Measurements from ENCODE around the gene PDCL2. TPM values are rescaled to one million over a fixed set of nuclear protein-coding genes. Genes with fewer than 3 reads are reported as not detected.

PDCL2 gene
- total and polyA plus RNA-seq, 2 donors (not counting 1 experiment from before 2014, with no cell fraction given) = not detected

DNA sequence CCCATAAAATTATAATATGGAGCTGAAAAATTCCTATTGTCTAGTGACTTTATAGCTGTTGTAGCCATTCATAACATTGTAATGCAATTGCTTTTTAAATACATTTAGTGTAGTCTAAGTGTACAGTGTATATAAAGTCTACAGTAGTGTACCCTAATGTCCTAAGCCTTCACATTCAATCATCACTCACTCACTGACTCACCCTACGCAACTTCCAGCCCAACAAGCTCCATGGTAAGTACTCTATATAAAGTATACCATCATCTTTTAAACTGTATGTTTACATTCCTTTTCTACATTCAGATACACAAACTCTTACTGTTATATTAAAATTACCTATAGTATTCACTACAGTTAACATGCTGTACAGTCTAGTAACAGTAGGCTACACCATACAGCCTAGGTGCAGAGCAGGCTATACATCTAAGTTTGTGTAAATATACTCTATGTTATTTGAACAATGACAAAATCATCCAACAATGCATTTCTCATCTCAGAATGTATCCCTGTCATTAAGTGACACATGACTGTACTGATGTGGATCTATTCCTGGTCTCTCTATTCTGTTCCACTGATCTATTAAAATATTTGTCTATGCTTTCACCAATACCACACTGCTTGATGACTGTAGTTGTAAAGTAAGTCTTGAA lies 79.0 kb downstream of the PDCL2 start:
- Histone ChIP-seq H4K20me1 (ENCODE audit: control insufficient read depth, insufficient read depth, low read length, poor library complexity, severe bottlenecking) (no peaks in the 10 kb centered on the region), H3K4me1 (ENCODE audit: control insufficient read depth in 2 of 2, insufficient read depth in 2 of 2, low read length in 2 of 2) (peaks cover 4 to 10% of the 10 kb centered on the region in 2 donors), H3K9me3 (ENCODE audit: control extremely low read depth in 1 of 3, control insufficient read depth in 2 of 3, insufficient read depth in 1 of 3, low read length in 2 of 3) (no peaks in the 10 kb centered on the region), H3K27me3 (replicated peaks in 1 of 4; ENCODE audit: control extremely low read depth in 1 of 4, control insufficient read depth in 3 of 4, insufficient read depth in 4 of 4, low read length in 3 of 4) (no peaks in the 10 kb centered on the region), H3K4me3 (ENCODE audit: control extremely low read depth in 1 of 5, extremely low read depth in 1 of 5, insufficient read depth in 1 of 5, low read depth in 2 of 5, low read length in 4 of 5) (no peak overlapping the region), H2AFZ (ENCODE audit: insufficient read depth, low read depth, low read length, poor library complexity, severe bottlenecking) (no peak overlapping the region), H3K79me2 (ENCODE audit: control insufficient read depth, insufficient read depth, low read length) (peaks cover 4% of the 10 kb centered on the region), H3K27ac (ENCODE audit: low read length in 2 of 2) (no peak overlapping the region), H3K9ac (ENCODE audit: low read length) (no peak overlapping the region), H3K36me3 (replicated peaks in 1 of 2; ENCODE audit: control extremely low read depth in 1 of 2, control insufficient read depth in 1 of 2, extremely low read depth in 1 of 2, insufficient read depth in 2 of 2, low read length in 1 of 2) (peaks cover 2 to 4% of the 10 kb centered on the region in 2 experiments), H3K4me2 (replicated peaks; ENCODE audit: low read depth, low read length, poor library complexity, severe bottlenecking) (no peak overlapping the region)
- Mint-ChIP-seq H3K4me3 (no peak overlapping the region), H3K27me3 (no peaks in the 10 kb centered on the region), H3K4me1 (peaks cover 17% of the 10 kb centered on the region), H3K27ac (no peak overlapping the region), H3K9me3 (ENCODE audit: insufficient read depth) (peaks cover 2% of the 10 kb centered on the region)
- ChIA-PET CTCF (no interaction called here), POLR2A (no interaction called here)
- intact Hi-C loops (cut with micrococcal nuclease) = no loop called here
- no peak for DNase-seq
- no peak for ATAC-seq (ENCODE audit: low read depth)
- WGBS (ENCODE audit: insufficient coverage) = no CpG with 5 or more reads among the region's 1 CpG
- TF ChIP-seq, protein P1, sequence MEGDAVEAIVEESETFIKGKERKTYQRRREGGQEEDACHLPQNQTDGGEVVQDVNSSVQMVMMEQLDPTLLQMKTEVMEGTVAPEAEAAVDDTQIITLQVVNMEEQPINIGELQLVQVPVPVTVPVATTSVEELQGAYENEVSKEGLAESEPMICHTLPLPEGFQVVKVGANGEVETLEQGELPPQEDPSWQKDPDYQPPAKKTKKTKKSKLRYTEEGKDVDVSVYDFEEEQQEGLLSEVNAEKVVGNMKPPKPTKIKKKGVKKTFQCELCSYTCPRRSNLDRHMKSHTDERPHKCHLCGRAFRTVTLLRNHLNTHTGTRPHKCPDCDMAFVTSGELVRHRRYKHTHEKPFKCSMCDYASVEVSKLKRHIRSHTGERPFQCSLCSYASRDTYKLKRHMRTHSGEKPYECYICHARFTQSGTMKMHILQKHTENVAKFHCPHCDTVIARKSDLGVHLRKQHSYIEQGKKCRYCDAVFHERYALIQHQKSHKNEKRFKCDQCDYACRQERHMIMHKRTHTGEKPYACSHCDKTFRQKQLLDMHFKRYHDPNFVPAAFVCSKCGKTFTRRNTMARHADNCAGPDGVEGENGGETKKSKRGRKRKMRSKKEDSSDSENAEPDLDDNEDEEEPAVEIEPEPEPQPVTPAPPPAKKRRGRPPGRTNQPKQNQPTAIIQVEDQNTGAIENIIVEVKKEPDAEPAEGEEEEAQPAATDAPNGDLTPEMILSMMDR (IDR thresholded peaks at IDR 0.05) = no peak
- no peak for TF ChIP-seq EZH2 (IDR thresholded peaks at IDR 0.05; ENCODE audit: borderline replicate concordance, insufficient read depth, low read depth, low read length, poor library complexity, severe bottlenecking)

DNA sequence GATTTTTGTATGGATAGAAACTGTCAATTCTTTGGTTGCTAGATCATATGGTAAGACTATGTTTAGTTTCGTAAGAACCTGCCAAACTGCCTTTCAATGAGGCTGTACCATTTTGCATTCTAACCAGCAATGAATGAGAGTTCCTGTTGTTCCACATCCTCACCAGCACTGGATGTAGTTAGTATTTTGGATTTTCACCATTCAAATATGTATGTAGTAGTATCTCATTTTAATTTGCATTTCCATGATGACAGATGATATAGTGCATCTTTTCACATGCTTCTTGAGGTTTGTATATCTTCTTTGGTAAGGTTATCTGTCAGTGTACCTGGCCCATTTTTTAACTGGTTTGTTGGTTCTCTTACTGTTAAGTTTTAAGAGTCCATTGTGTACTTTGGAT lies 80.0 kb downstream of the PDCL2 start:
- H3K27me3 ChIP-seq (replicated peaks in 1 of 4; ENCODE audit: control extremely low read depth in 1 of 4, control insufficient read depth in 3 of 4, insufficient read depth in 4 of 4, low read length in 3 of 4) = no peaks in the 10 kb centered on the region
- H3K9me3 ChIP-seq (ENCODE audit: control extremely low read depth in 1 of 3, control insufficient read depth in 2 of 3, insufficient read depth in 1 of 3, low read length in 2 of 3) = no peaks in the 10 kb centered on the region
- Mint-ChIP-seq H3K4me1 (peaks cover 17% of the 10 kb centered on the region), H3K27me3 (no peaks in the 10 kb centered on the region), H3K9me3 (ENCODE audit: insufficient read depth) (peaks cover 2% of the 10 kb centered on the region), H3K4me3 (no peak overlapping the region), H3K27ac (no peak overlapping the region)
- ChIA-PET CTCF (no interaction called here), POLR2A (no interaction called here)
- no peaks in the 10 kb centered on the region for H4K20me1 ChIP-seq (ENCODE audit: control insufficient read depth, insufficient read depth, low read length, poor library complexity, severe bottlenecking)
- H3K4me3 ChIP-seq (ENCODE audit: control extremely low read depth in 1 of 5, extremely low read depth in 1 of 5, insufficient read depth in 1 of 5, low read depth in 2 of 5, low read length in 4 of 5) = no peak overlapping the region
- peaks cover 4% of the 10 kb centered on the region for H3K79me2 ChIP-seq (ENCODE audit: control insufficient read depth, insufficient read depth, low read length)
- H2AFZ ChIP-seq (ENCODE audit: insufficient read depth, low read depth, low read length, poor library complexity, severe bottlenecking) = no peak overlapping the region
- DNase-seq (no peak), ATAC-seq (ENCODE audit: low read depth) (no peak)
- no peak overlapping the region for H3K4me2 ChIP-seq (replicated peaks; ENCODE audit: low read depth, low read length, poor library complexity, severe bottlenecking)
- intact Hi-C loops (cut with micrococcal nuclease) = no loop called here
- H3K4me1 ChIP-seq (ENCODE audit: control insufficient read depth in 2 of 2, insufficient read depth in 2 of 2, low read length in 2 of 2) = peaks cover 4 to 10% of the 10 kb centered on the region in 2 donors
- WGBS (ENCODE audit: insufficient coverage) = no CpG with 5 or more reads among the region's 1 CpG
- TF ChIP-seq, protein P1 (IDR thresholded peaks at IDR 0.05) = no peak
- TF ChIP-seq EZH2 (IDR thresholded peaks at IDR 0.05; ENCODE audit: borderline replicate concordance, insufficient read depth, low read depth, low read length, poor library complexity, severe bottlenecking) = no peak
- no peak overlapping the region for H3K27ac ChIP-seq (ENCODE audit: low read length in 2 of 2)
- no peak overlapping the region for H3K9ac ChIP-seq (ENCODE audit: low read length)
- peaks cover 4 to 6% of the 10 kb centered on the region in 2 experiments for H3K36me3 ChIP-seq (replicated peaks in 1 of 2; ENCODE audit: control extremely low read depth in 1 of 2, control insufficient read depth in 1 of 2, extremely low read depth in 1 of 2, insufficient read depth in 2 of 2, low read length in 1 of 2)
